A673 (cell line): ENCODE results near the gene PDE9A.

ENCODE experiments used
- EZH2 ChIP-seq: fragments of 200-600 bp; sonication (generic); IDR thresholded peaks from 2 replicates; pipeline ENCODE4 v1.6.1; 2017; ENCODE audit warnings: borderline replicate concordance, low read depth, mild to moderate bottlenecking, mixed read lengths, antibody characterized with exemption, low read length; ENCODE audit not compliant: poor library complexity, severe bottlenecking
- TF ChIP-seq, protein P1 (sequence below): fragments of 300-800, 200-600 bp; sonication (generic); conservative IDR thresholded peaks from 2 replicates; pipeline ENCODE4 v1.5.1; 2017; ENCODE audit warnings: low read depth, mild to moderate bottlenecking, antibody characterized with exemption, low read length, moderate library complexity, mixed read lengths

DNA sequence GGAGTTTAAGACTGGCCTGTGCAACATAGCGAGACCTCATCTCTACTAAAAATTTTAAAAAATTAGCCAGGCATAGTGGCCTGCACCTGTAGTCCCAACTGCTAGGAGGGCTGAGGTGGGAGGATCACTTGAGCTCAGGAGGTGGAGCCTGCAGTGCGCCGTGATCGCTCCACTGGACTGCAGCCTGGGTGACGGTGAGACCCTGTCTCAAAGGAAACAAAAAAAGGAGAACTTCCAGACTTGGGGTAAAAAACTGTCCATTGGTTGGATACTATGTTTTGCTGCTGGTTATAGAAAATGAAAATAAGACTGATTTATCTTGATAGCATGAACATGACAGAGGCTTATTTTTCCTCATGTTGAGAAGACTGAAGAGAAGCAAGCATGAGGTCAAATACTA lies 146.5 kb downstream of the PDE9A start:
- TF ChIP-seq, protein P1, sequence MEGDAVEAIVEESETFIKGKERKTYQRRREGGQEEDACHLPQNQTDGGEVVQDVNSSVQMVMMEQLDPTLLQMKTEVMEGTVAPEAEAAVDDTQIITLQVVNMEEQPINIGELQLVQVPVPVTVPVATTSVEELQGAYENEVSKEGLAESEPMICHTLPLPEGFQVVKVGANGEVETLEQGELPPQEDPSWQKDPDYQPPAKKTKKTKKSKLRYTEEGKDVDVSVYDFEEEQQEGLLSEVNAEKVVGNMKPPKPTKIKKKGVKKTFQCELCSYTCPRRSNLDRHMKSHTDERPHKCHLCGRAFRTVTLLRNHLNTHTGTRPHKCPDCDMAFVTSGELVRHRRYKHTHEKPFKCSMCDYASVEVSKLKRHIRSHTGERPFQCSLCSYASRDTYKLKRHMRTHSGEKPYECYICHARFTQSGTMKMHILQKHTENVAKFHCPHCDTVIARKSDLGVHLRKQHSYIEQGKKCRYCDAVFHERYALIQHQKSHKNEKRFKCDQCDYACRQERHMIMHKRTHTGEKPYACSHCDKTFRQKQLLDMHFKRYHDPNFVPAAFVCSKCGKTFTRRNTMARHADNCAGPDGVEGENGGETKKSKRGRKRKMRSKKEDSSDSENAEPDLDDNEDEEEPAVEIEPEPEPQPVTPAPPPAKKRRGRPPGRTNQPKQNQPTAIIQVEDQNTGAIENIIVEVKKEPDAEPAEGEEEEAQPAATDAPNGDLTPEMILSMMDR: no peak
- no peak for TF ChIP-seq EZH2
